PC-9 (cell line): ENCODE results near the gene ENO2.

Experiments used
- EZH2 ChIP-seq: fragments of 200-600 bp; sonication (generic); IDR thresholded peaks from 2 replicates; pipeline ENCODE4 v1.8.0; 2017; ENCODE audit warnings: antibody characterized with exemption, low read depth
- TF ChIP-seq, protein P1 (sequence below): fragments of 200-600 bp; sonication (generic); conservative IDR thresholded peaks from 2 replicates; pipeline ENCODE4 v1.6.1; 2017; ENCODE audit warnings: mixed run types, antibody characterized with exemption, mild to moderate bottlenecking, moderate library complexity

DNA sequence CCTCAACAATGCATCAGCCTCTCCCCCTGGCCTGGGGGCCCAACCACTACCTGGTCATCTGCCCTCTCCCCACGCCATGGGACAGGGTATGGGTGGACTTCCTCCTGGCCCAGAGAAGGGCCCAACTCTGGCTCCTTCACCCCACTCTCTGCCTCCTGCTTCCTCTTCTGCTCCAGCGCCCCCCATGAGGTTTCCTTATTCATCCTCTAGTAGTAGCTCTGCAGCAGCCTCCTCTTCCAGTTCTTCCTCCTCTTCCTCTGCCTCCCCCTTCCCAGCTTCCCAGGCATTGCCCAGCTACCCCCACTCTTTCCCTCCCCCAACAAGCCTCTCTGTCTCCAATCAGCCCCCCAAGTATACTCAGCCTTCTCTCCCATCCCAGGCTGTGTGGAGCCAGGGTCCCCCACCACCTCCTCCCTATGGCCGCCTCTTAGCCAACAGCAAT is 21.8 kb downstream of the ENO2 start:
- TF ChIP-seq, protein P1, sequence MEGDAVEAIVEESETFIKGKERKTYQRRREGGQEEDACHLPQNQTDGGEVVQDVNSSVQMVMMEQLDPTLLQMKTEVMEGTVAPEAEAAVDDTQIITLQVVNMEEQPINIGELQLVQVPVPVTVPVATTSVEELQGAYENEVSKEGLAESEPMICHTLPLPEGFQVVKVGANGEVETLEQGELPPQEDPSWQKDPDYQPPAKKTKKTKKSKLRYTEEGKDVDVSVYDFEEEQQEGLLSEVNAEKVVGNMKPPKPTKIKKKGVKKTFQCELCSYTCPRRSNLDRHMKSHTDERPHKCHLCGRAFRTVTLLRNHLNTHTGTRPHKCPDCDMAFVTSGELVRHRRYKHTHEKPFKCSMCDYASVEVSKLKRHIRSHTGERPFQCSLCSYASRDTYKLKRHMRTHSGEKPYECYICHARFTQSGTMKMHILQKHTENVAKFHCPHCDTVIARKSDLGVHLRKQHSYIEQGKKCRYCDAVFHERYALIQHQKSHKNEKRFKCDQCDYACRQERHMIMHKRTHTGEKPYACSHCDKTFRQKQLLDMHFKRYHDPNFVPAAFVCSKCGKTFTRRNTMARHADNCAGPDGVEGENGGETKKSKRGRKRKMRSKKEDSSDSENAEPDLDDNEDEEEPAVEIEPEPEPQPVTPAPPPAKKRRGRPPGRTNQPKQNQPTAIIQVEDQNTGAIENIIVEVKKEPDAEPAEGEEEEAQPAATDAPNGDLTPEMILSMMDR, result no peak
- TF ChIP-seq EZH2, result no peak
